ENCODE data around the gene DDX42. TPM values are rescaled to one million over a fixed set of nuclear protein-coding genes. Genes with fewer than 3 reads are reported as not detected.
A peak's percentile ranks its signal among the peaks of the same experiment; 100 is the strongest.

DDX42 gene
- total and polyA plus RNA-seq, 2 of the 13 experiments (the other 11 are each of a cell fraction or from before 2014, with no cell fraction given) = 87.2 to 92.9 TPM

DNA sequence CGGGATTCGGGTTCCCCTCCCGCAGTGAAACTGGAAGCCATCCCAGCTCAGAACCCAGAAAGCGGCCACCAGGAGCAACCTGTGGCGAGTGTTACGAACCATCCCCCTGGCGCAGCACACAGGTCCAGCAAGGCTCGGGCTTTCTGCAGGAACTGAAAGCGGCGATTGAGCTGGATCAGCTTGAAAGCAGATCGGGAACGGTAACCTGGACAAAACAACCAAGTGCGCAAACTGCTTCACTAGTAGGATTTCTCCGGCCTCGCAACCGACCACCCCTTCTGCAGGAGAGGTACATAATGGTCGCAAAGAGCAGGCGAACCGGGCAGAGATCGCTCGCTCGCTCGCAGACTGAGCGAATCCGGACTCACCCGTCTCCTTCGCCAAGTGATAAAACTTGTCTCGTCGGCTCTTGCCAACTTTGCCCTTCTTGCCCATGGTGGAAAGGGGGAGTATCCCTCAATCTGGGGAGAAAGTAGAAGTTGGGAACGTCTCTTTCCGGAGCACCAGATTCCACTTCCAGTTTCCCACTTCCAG, 52.6 kb downstream of the DDX42 start:
- ATAC-seq = peak; percentile 26
- H4K20me1 ChIP-seq (ENCODE audit: insufficient read depth, low read length) = no peaks in the 10 kb centered on the region
- peaks cover 31% of the 10 kb centered on the region for H3K4me1 ChIP-seq (ENCODE audit: insufficient read depth, low read length)
- H3K9ac ChIP-seq (ENCODE audit: insufficient read depth, low read depth, low read length) = peak overlapping the region; percentile 86
- DNase-seq (ENCODE audit: low spot score) = no peak
- H3K4me2 ChIP-seq (ENCODE audit: low read depth, low read length) = peak overlapping the region; percentile 81
- H2AFZ ChIP-seq (ENCODE audit: low read length) = no peak overlapping the region
- H3K27ac ChIP-seq (ENCODE audit: extremely low read length, insufficient read depth, low read length) = peak overlapping the region; percentile 91
- CTCF ChIA-PET (ENCODE audit: low intra/inter-chr PET ratio, low total read pairs) = no interaction called here
- 2% methylated on average over 24 of the region's 31 CpGs for WGBS (ENCODE audit: low lambda C conversion rate)
- FAIRE-seq = no peak
- H3K4me3 ChIP-seq (replicated peaks in 1 of 3; ENCODE audit: insufficient read depth in 1 of 3, low read depth in 2 of 3, low read length in 3 of 3) = peak overlapping the region; percentile 84 to 98 (median 95)
- in situ Hi-C loops (cut with HindIII; ENCODE audit: extremely low pct_ligation_motif_present, low pct_unique_long_range_greater_than_20kb) = no loop called here
- BruUV-seq (replicated peaks) = TSS peak; percentile 69
- no peaks in the 10 kb centered on the region; a peak in 1 of 5 replicates for H3K27me3 ChIP-seq (ENCODE audit: control insufficient read depth in 1 of 2, insufficient read depth in 2 of 2, low read length in 2 of 2)
- POLR2A ChIA-PET = interaction anchor here (1.3 to 3.5 kb wide), 5 partner anchors 8 to 52 kb away, joined by 4 to 37 read pairs (median 12); partner anchors contain the start of genes CCDC47, DDX42 and SMARCD2
- H3K79me2 ChIP-seq (ENCODE audit: insufficient read depth, low read length) = peaks cover 45% of the 10 kb centered on the region
- peaks cover 40 to 68% of the 10 kb centered on the region in 2 experiments for H3K36me3 ChIP-seq (replicated peaks in 1 of 2; ENCODE audit: control insufficient read depth in 1 of 2, insufficient read depth in 2 of 2, low read length in 2 of 2)
- intact Hi-C loops (cut with micrococcal nuclease; ENCODE audit: unreplicated experiment) = loop anchor here (1.0 to 5.0 kb wide), 4 partner anchors 15 to 86 kb away; partner anchors contain the start of genes CCDC47, DDX42 and STRADA
- no peaks in the 10 kb centered on the region for H3K9me3 ChIP-seq (ENCODE audit: low read length)
- TF ChIP-seq ZNF317 (CRISPR knock-in tag; IDR thresholded peaks at IDR 0.05) = no peak
- TF ChIP-seq, protein P1, sequence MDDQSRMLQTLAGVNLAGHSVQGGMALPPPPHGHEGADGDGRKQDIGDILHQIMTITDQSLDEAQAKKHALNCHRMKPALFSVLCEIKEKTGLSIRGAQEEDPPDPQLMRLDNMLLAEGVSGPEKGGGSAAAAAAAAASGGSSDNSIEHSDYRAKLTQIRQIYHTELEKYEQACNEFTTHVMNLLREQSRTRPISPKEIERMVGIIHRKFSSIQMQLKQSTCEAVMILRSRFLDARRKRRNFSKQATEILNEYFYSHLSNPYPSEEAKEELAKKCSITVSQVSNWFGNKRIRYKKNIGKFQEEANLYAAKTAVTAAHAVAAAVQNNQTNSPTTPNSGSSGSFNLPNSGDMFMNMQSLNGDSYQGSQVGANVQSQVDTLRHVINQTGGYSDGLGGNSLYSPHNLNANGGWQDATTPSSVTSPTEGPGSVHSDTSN (CRISPR knock-in tag; IDR thresholded peaks at IDR 0.05; ENCODE audit: borderline replicate concordance) = no peak
- TF ChIP-seq KAT2B (IDR thresholded peaks at IDR 0.05; ENCODE audit: borderline replicate concordance, low read depth, low read length) = no peak
- TF ChIP-seq NPAS2 (CRISPR knock-in tag; IDR thresholded peaks at IDR 0.05; ENCODE audit: borderline replicate concordance) = no peak
- TF ChIP-seq KMT2A (CRISPR knock-in tag; IDR thresholded peaks at IDR 0.05) = peak; percentile 27; the same call in 1 of the 2 replicates
- no peak; the same call in 1 of the 2 replicates for TF ChIP-seq NAIF1 (CRISPR knock-in tag; IDR thresholded peaks at IDR 0.05; ENCODE audit: borderline replicate concordance)
- no peak for TF ChIP-seq ZNF543 (CRISPR knock-in tag; IDR thresholded peaks at IDR 0.05)
- TF ChIP-seq ZNF383 (CRISPR knock-in tag; IDR thresholded peaks at IDR 0.05; ENCODE audit: borderline replicate concordance) = no peak
- TF ChIP-seq ZNF292 (CRISPR knock-in tag; IDR thresholded peaks at IDR 0.05; ENCODE audit: borderline replicate concordance, low read depth) = no peak
- no peak for TF ChIP-seq HOXA9 (CRISPR knock-in tag; IDR thresholded peaks at IDR 0.05; ENCODE audit: borderline replicate concordance)
- TF ChIP-seq, protein P2, sequence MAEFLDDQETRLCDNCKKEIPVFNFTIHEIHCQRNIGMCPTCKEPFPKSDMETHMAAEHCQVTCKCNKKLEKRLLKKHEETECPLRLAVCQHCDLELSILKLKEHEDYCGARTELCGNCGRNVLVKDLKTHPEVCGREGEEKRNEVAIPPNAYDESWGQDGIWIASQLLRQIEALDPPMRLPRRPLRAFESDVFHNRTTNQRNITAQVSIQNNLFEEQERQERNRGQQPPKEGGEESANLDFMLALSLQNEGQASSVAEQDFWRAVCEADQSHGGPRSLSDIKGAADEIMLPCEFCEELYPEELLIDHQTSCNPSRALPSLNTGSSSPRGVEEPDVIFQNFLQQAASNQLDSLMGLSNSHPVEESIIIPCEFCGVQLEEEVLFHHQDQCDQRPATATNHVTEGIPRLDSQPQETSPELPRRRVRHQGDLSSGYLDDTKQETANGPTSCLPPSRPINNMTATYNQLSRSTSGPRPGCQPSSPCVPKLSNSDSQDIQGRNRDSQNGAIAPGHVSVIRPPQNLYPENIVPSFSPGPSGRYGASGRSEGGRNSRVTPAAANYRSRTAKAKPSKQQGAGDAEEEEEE (CRISPR knock-in tag; IDR thresholded peaks at IDR 0.05; ENCODE audit: borderline replicate concordance) = no peak
- TF ChIP-seq, protein P3, sequence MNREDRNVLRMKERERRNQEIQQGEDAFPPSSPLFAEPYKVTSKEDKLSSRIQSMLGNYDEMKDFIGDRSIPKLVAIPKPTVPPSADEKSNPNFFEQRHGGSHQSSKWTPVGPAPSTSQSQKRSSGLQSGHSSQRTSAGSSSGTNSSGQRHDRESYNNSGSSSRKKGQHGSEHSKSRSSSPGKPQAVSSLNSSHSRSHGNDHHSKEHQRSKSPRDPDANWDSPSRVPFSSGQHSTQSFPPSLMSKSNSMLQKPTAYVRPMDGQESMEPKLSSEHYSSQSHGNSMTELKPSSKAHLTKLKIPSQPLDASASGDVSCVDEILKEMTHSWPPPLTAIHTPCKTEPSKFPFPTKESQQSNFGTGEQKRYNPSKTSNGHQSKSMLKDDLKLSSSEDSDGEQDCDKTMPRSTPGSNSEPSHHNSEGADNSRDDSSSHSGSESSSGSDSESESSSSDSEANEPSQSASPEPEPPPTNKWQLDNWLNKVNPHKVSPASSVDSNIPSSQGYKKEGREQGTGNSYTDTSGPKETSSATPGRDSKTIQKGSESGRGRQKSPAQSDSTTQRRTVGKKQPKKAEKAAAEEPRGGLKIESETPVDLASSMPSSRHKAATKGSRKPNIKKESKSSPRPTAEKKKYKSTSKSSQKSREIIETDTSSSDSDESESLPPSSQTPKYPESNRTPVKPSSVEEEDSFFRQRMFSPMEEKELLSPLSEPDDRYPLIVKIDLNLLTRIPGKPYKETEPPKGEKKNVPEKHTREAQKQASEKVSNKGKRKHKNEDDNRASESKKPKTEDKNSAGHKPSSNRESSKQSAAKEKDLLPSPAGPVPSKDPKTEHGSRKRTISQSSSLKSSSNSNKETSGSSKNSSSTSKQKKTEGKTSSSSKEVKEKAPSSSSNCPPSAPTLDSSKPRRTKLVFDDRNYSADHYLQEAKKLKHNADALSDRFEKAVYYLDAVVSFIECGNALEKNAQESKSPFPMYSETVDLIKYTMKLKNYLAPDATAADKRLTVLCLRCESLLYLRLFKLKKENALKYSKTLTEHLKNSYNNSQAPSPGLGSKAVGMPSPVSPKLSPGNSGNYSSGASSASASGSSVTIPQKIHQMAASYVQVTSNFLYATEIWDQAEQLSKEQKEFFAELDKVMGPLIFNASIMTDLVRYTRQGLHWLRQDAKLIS (CRISPR knock-in tag; IDR thresholded peaks at IDR 0.05) = peak; percentile 25; the same call in 1 of the 2 replicates
- no peak for TF ChIP-seq ZNF572 (CRISPR knock-in tag; IDR thresholded peaks at IDR 0.05)
- no peak for TF ChIP-seq ZFP37 (CRISPR knock-in tag; IDR thresholded peaks at IDR 0.05; ENCODE audit: borderline replicate concordance)
- no peak for TF ChIP-seq DNMT1 (CRISPR knock-in tag; IDR thresholded peaks at IDR 0.05)
- no peak for TF ChIP-seq ZNF556 (CRISPR knock-in tag; IDR thresholded peaks at IDR 0.05; ENCODE audit: borderline replicate concordance)
- no peak for TF ChIP-seq PAF1 (CRISPR knock-in tag; IDR thresholded peaks at IDR 0.05)
- TF ChIP-seq GTF2F1 (IDR thresholded peaks at IDR 0.05; ENCODE audit: low read length) = no peak
- peak; percentile 56; the same call in 1 of the 2 replicates for TF ChIP-seq ZNF891 (CRISPR knock-in tag; IDR thresholded peaks at IDR 0.05)
